ENCODE results near the gene CPLX4.

CPLX4 gene

DNA sequence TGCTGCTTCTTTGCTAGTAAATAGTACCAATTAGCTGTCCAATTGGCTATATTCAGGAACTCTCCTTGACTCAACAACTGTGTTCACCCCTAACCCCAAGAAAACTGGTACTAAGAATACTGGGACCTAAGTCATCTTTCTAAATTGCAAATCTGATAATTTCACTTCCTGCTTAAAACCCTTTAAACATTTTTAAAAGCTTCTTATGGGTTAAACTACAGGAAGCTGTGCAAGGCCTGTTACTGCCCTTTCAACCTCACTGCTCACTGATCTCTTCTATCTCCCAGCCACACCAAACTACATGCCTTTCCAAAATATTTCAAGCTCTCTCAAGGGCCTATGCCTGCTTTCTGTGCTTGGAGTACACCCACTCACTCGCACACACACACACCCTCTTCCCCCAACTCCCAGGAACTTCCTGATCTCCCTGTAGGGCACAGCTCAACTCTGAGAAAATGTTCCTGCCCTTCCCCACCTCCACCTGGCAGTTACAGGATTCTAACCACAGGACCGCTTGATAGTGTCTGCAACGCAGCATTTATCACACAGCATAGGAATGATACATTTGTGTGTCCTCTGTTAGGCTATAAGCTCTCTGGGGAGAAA lies 33.9 kb upstream of the CPLX4 start (continued):
- TF ChIP-seq, protein P1, sequence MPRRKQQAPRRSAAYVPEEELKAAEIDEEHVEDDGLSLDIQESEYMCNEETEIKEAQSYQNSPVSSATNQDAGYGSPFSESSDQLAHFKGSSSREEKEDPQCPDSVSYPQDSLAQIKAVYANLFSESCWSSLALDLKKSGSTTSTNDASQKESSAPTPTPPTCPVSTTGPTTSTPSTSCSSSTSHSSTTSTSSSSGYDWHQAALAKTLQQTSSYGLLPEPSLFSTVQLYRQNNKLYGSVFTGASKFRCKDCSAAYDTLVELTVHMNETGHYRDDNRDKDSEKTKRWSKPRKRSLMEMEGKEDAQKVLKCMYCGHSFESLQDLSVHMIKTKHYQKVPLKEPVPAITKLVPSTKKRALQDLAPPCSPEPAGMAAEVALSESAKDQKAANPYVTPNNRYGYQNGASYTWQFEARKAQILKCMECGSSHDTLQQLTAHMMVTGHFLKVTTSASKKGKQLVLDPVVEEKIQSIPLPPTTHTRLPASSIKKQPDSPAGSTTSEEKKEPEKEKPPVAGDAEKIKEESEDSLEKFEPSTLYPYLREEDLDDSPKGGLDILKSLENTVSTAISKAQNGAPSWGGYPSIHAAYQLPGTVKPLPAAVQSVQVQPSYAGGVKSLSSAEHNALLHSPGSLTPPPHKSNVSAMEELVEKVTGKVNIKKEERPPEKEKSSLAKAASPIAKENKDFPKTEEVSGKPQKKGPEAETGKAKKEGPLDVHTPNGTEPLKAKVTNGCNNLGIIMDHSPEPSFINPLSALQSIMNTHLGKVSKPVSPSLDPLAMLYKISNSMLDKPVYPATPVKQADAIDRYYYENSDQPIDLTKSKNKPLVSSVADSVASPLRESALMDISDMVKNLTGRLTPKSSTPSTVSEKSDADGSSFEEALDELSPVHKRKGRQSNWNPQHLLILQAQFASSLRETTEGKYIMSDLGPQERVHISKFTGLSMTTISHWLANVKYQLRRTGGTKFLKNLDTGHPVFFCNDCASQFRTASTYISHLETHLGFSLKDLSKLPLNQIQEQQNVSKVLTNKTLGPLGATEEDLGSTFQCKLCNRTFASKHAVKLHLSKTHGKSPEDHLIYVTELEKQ (tag by site-specific recombination; IDR thresholded peaks at IDR 0.05; ENCODE audit: borderline replicate concordance) = no peak
- TF ChIP-seq ZNF76 (tag by site-specific recombination; IDR thresholded peaks at IDR 0.05; ENCODE audit: borderline replicate concordance, low read depth) = no peak
- TF ChIP-seq SP2 (tag by site-specific recombination; IDR thresholded peaks at IDR 0.05) = no peak
- TF ChIP-seq BCL11A (tag by site-specific recombination; IDR thresholded peaks at IDR 0.05; ENCODE audit: low read depth) = no peak

DNA sequence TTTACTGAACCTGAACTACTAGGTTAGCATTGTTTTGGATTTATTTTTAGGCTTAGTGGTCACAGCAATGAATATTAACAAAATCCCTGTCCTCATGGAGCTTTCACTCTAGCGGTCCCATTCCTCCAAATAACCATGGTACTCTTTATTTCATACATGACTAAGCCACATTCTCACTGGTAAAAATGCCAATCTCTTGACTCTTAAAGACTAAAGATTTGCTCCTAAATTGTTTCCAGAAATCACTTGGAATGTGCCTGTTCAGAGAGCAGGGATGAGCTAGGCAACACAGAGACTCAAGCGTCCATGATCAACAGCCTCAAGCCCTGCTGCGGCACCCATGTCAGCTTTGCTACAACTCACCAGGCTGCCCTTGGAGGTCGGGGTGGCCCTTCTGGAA lies 27.1 kb upstream of the CPLX4 start:
- Histone ChIP-seq H3K4me3 (ENCODE audit: low read depth, low read length) (no peak overlapping the region), H3K27ac (ENCODE audit: extremely low read depth, low read depth, low read length) (no peak overlapping the region), H3K36me3 (ENCODE audit: control insufficient read depth in 2 of 2, insufficient read depth in 1 of 2, low read length in 2 of 2) (peaks cover 84 to 93% of the 10 kb centered on the region in 2 experiments), H3K4me1 (ENCODE audit: control insufficient read depth, insufficient read depth, low read length) (no peaks in the 10 kb centered on the region), H3K9me3 (ENCODE audit: control insufficient read depth, insufficient read depth, low read depth, low read length) (0 out of 2 replicates have a peak, but pooled peaks cover 1% of the 10 kb centered on the region)
- POLR2A ChIA-PET = no interaction called here
- CTCF ChIA-PET = no interaction called here
- TF ChIP-seq ZFHX2 (tag by site-specific recombination; conservative IDR thresholded peaks at IDR 0.05) = no peak
- no peak for TF ChIP-seq ZNF10 (tag by site-specific recombination; IDR thresholded peaks at IDR 0.05)
- TF ChIP-seq, protein P2, sequence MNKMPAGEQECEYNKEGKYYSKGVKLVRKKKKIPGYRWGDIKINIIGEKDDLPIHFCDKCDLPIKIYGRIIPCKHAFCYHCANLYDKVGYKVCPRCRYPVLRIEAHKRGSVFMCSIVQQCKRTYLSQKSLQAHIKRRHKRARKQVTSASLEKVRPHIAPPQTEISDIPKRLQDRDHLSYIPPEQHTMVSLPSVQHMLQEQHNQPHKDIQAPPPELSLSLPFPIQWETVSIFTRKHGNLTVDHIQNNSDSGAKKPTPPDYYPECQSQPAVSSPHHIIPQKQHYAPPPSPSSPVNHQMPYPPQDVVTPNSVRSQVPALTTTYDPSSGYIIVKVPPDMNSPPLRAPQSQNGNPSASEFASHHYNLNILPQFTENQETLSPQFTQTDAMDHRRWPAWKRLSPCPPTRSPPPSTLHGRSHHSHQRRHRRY (tag by site-specific recombination; IDR thresholded peaks at IDR 0.05) = no peak
- TF ChIP-seq, protein P3, sequence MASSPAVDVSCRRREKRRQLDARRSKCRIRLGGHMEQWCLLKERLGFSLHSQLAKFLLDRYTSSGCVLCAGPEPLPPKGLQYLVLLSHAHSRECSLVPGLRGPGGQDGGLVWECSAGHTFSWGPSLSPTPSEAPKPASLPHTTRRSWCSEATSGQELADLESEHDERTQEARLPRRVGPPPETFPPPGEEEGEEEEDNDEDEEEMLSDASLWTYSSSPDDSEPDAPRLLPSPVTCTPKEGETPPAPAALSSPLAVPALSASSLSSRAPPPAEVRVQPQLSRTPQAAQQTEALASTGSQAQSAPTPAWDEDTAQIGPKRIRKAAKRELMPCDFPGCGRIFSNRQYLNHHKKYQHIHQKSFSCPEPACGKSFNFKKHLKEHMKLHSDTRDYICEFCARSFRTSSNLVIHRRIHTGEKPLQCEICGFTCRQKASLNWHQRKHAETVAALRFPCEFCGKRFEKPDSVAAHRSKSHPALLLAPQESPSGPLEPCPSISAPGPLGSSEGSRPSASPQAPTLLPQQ (tag by site-specific recombination; IDR thresholded peaks at IDR 0.05) = no peak
- TF ChIP-seq, protein P4, sequence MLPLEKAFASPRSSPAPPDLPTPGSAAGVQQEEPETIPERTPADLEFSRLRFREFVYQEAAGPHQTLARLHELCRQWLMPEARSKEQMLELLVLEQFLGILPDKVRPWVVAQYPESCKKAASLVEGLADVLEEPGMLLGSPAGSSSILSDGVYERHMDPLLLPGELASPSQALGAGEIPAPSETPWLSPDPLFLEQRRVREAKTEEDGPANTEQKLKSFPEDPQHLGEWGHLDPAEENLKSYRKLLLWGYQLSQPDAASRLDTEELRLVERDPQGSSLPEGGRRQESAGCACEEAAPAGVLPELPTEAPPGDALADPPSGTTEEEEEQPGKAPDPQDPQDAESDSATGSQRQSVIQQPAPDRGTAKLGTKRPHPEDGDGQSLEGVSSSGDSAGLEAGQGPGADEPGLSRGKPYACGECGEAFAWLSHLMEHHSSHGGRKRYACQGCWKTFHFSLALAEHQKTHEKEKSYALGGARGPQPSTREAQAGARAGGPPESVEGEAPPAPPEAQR (tag by site-specific recombination; IDR thresholded peaks at IDR 0.05) = no peak
- no peak for TF ChIP-seq HOXD13 (CRISPR knock-in tag; IDR thresholded peaks at IDR 0.05; ENCODE audit: borderline replicate concordance)
- no peak for TF ChIP-seq ZNF292 (tag by site-specific recombination; IDR thresholded peaks at IDR 0.05; ENCODE audit: borderline replicate concordance, low read depth)
- no peak for TF ChIP-seq ZNF391 (tag by site-specific recombination; IDR thresholded peaks at IDR 0.05; ENCODE audit: borderline replicate concordance, low read depth)
- no peak for TF ChIP-seq ZNF626 (tag by site-specific recombination; IDR thresholded peaks at IDR 0.05)
- TF ChIP-seq YY1 (tag by site-specific recombination; IDR thresholded peaks at IDR 0.05) = no peak
- no peak for TF ChIP-seq ZNF701 (tag by site-specific recombination; IDR thresholded peaks at IDR 0.05)

DNA sequence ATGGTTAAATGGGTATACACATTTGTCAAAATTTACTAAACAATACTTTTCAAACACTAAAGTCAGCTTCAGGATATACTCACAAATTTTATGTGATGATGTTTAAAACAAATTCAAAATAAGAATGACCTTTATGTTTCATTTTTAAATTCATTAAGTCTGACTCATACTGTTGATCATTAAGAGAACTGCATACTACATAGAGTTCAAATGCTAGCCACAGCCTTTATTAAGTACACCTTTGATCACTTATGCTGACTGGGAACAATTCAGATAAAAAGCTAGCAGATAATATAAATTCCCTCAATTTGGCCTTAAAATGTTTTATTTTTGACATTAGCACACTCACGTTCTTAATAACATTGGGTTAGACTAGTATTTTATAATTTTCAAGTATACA lies 26.5 kb upstream of the CPLX4 start:
- CTCF ChIA-PET = no interaction called here

More for the DNA sequence above, 26.5 kb upstream of the CPLX4 start:
- Histone ChIP-seq H3K27ac (ENCODE audit: extremely low read depth, low read depth, low read length) (no peak overlapping the region), H3K4me1 (ENCODE audit: control insufficient read depth, insufficient read depth, low read length) (no peaks in the 10 kb centered on the region), H3K36me3 (ENCODE audit: control insufficient read depth in 2 of 2, insufficient read depth in 1 of 2, low read length in 2 of 2) (peaks cover 88 to 92% of the 10 kb centered on the region in 2 experiments), H3K9me3 (ENCODE audit: control insufficient read depth, insufficient read depth, low read depth, low read length) (0 out of 2 replicates have a peak, but pooled peaks cover 5% of the 10 kb centered on the region), H3K4me3 (ENCODE audit: low read depth, low read length) (no peak overlapping the region)
- POLR2A ChIA-PET = no interaction called here
- TF ChIP-seq ZNF114 (tag by site-specific recombination; IDR thresholded peaks at IDR 0.05) (no peak), ZNF701 (tag by site-specific recombination; IDR thresholded peaks at IDR 0.05) (no peak), ZNF785 (tag by site-specific recombination; IDR thresholded peaks at IDR 0.05) (no peak), EGR2 (tag by site-specific recombination; IDR thresholded peaks at IDR 0.05; ENCODE audit: low read depth) (no peak), ZBTB17 (tag by site-specific recombination; IDR thresholded peaks at IDR 0.05) (no peak), ZIC2 (tag by site-specific recombination; IDR thresholded peaks at IDR 0.05) (no peak)
- TF ChIP-seq, protein P5, sequence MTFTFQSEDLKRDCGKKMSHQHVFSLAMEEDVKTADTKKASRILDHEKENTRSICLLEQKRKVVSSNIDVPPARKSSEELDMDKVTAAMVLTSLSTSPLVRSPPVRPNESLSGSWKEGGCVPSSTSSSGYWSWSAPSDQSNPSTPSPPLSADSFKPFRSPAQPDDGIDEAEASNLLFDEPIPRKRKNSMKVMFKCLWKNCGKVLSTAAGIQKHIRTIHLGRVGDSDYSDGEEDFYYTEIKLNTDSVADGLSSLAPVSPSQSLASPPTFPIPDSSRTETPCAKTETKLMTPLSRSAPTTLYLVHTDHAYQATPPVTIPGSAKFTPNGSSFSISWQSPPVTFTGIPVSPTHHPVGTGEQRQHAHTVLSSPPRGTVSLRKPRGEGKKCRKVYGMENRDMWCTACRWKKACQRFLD (tag by site-specific recombination; IDR thresholded peaks at IDR 0.05) = no peak
- TF ChIP-seq, protein P6, sequence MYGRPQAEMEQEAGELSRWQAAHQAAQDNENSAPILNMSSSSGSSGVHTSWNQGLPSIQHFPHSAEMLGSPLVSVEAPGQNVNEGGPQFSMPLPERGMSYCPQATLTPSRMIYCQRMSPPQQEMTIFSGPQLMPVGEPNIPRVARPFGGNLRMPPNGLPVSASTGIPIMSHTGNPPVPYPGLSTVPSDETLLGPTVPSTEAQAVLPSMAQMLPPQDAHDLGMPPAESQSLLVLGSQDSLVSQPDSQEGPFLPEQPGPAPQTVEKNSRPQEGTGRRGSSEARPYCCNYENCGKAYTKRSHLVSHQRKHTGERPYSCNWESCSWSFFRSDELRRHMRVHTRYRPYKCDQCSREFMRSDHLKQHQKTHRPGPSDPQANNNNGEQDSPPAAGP (tag by site-specific recombination; IDR thresholded peaks at IDR 0.05) = no peak
